ENCODE data around the gene ITSN1.

The ITSN1 gene

GRCh38 chr21:33733601-33734000 lies 91.3 kb downstream of the ITSN1 start:
- DNase-seq, result no peak

- DNase-seq, result no peak
Observed at GRCh38 chr21:33734291-33734690, 92.0 kb downstream of the ITSN1 start.

- no peak for DNase-seq
Observed at GRCh38 chr21:33734818-33735217, 92.5 kb downstream of the ITSN1 start.

- DNase-seq, result no peak
Observed at GRCh38 chr21:33736569-33736968, 94.3 kb downstream of the ITSN1 start.

- DNase-seq, result no peak
Observed at GRCh38 chr21:33739701-33740100, 97.4 kb downstream of the ITSN1 start.

- no peak for DNase-seq
Observed at GRCh38 chr21:33747420-33747819, 105.1 kb downstream of the ITSN1 start.

GRCh38 chr21:33748903-33749302 lies 106.6 kb downstream of the ITSN1 start:
- DNase-seq, result no peak

- no peak for DNase-seq
Observed at GRCh38 chr21:33750017-33750416, 107.7 kb downstream of the ITSN1 start.

GRCh38 chr21:33751120-33751519 lies 108.8 kb downstream of the ITSN1 start:
- DNase-seq, result no peak

GRCh38 chr21:33751533-33751932 lies 109.2 kb downstream of the ITSN1 start:
- DNase-seq, result no peak

- no peak for DNase-seq
Observed at GRCh38 chr21:33752260-33752659, 110.0 kb downstream of the ITSN1 start.

- no peak for DNase-seq
Observed at GRCh38 chr21:33753886-33754285, 111.6 kb downstream of the ITSN1 start.

GRCh38 chr21:33754481-33754880 lies 112.2 kb downstream of the ITSN1 start:
- DNase-seq, result no peak

GRCh38 chr21:33755354-33755753 lies 113.1 kb downstream of the ITSN1 start:
- no peak for DNase-seq

GRCh38 chr21:33760641-33761440 lies 118.5 kb downstream of the ITSN1 start:
- DNase-seq, result no peak

GRCh38 chr21:33761441-33762036 lies 119.2 kb downstream of the ITSN1 start:
- DNase-seq, result peak in 1 of 2 donors; percentile 43

GRCh38 chr21:33762803-33763581 lies 120.7 kb downstream of the ITSN1 start:
- DNase-seq, result no peak

GRCh38 chr21:33763582-33763899 lies 121.2 kb downstream of the ITSN1 start:
- no peak for DNase-seq

GRCh38 chr21:33767236-33767635 lies 124.9 kb downstream of the ITSN1 start:
- DNase-seq, result no peak

GRCh38 chr21:33767960-33768359 lies 125.7 kb downstream of the ITSN1 start:
- no peak for DNase-seq

GRCh38 chr21:33769057-33769456 lies 126.8 kb downstream of the ITSN1 start:
- no peak for DNase-seq

GRCh38 chr21:33770542-33770941 lies 128.2 kb downstream of the ITSN1 start:
- DNase-seq, result no peak

GRCh38 chr21:33771976-33772375 lies 129.7 kb downstream of the ITSN1 start:
- DNase-seq, result no peak

- DNase-seq, result no peak
Observed at GRCh38 chr21:33774551-33774950, 132.2 kb downstream of the ITSN1 start.

Data from bone marrow (tissue), 2 donors.